ENCODE data around the gene PTPRJ.
"Not testable (repeated sequence)": the region's sequence is repeated elsewhere in the genome, so short reads cannot be mapped to it uniquely, and the experiment has no call there.

The PTPRJ gene

GRCh38 chr11:48168815-48169214 is 188.5 kb downstream of the PTPRJ start:
- no peak for DNase-seq

- DNase-seq: no peak
Observed at GRCh38 chr11:48169259-48169658, 188.9 kb downstream of the PTPRJ start.

GRCh38 chr11:48169717-48170116 is 189.4 kb downstream of the PTPRJ start:
- DNase-seq: no peak

- DNase-seq: peak; percentile 57
Observed at GRCh38 chr11:48170241-48171233, 190.2 kb downstream of the PTPRJ start.

DNA sequence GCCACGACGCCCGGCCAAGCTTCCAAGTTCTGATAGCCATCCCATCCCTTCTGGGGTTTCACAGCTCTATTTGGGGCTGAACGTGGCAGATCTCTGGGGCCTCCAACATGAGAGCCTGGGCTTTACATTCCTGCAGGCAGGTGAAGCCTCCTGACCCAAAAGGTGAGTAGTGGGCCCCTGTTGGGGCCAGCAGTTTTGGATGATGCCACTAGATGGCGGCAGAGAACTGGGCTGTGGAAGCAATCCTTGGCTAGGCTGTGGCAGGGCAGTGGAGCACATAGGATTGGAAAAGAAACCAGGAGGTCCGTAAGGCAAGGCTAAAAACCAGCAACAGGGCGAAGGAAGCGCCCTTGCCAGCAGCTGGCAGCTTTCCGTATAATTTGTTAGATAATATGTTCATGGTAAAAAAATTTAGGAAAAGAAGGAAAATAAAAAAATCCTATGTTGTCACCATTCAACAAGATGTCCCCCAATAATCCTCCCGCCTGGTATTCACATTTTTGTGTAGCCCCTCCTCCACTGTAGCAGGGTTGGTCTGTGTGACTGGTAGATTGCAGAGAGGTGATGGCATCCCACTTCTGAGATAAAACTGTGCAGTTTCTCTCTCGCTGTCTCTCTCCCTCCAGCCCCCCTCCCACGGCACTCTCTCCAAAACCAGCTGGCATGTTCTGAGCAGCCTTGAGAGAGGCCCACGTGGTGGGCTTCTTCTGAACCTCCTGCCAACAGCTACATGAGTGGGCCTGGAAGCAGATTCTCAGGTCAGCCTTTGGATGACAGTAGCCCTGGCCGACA is 192.7 kb downstream of the PTPRJ start:
- peak; percentile 60 for DNase-seq

DNA sequence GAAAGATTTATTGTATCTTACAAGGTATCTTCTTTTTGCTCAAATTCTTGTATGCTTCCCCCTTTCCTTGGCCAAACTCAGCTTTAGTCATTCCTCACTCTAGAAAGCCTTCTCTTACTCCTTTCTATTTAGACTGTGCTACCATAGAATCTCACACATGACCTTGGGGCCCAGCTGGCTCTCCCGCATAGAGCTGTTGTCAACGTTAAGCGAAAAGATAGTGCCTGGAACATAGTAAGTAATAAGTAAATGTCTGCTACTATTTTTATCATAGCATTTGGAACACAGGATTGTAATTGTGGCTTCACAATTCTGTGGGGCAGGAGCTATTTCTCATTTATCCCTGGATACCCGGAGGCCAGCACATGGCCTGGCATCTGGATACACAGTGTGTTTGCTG is 197.3 kb downstream of the PTPRJ start:
- no peak for DNase-seq

GRCh38 chr11:48180627-48181026 is 200.3 kb downstream of the PTPRJ start:
- DNase-seq: no peak

GRCh38 chr11:48182860-48183526 is 202.6 kb downstream of the PTPRJ start:
- no peak for DNase-seq

DNA sequence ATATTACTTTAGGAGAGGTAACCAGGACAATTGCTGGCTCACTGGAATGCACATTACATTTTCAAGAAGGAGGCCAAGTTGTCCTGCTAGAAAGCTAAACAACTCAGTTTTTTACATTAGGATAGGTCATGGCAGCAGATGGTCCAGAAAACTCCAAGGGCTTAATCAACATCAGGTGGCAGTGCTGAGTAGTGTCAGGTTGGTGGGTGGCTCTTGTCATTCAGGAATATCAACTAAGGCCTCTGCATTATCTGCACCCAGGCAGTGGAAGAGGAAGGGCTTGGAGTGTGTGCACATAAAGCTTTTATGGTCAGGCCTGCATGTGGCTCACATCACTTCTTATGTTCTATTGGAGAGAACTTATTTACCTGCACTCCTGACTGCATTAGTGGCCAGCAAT is 204.1 kb downstream of the PTPRJ start:
- DNase-seq: no peak

DNA sequence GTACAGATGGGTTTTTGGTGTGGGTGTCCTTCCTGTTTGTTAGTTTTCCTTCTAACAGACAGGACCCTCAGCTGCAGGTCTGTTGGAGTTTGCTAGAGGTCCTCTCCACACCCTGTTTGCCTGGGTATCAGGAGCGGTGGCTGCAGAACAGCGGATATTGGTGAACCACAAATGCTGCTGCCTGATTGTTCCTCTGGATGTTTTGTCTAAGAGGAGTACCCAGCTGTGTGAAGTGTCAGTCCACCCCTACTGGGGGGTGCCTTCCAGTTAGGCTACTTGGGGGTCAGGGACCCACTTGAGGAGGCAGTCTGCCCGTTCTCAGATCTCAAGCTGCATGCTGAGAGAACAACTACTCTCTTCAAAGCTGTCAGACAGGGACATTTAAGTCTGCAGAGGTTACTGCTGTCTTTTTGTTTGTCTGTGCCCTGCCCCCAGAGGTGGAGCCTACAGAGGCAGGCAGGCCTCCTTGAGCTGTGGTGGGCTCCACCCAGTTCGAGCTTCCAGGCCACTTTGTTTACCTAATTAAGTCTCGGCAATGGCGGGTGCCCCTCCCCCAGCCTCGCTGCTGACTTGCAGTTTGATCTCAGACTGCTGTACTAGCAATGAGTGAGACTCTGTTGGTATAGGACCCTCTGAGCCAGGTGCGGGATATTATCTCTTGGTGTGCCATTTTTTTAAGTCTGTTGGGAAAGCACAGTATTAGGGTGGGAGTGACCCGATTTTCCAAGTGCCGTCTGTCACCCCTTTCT is 210.7 kb downstream of the PTPRJ start:
- DNase-seq: not testable (repeated sequence)

DNA sequence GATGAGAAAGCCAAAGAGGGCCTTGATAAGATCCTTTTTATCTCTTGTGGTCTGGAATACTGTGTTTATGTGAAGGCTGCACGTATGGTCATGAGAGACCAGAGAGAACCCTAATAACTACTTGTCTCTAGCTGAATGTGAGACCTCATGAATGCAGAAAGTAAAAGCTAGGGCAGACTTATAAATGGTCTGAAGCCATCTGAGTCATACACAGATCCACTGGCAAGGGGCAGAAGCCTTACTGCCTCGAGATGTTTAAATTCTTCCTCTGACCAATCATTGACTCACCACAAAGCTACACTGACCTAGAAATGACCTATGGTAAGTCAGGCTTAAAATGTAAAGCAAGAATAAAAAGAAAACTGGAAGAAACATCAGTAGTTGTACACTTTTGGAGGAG is 213.5 kb downstream of the PTPRJ start:
- DNase-seq: peak; percentile 5

- DNase-seq: no peak
Observed at GRCh38 chr11:48207881-48208280, 227.5 kb downstream of the PTPRJ start.

GRCh38 chr11:48210052-48210451 is 229.7 kb downstream of the PTPRJ start:
- no peak for DNase-seq

GRCh38 chr11:48216510-48216909 is 236.2 kb downstream of the PTPRJ start, which contains the start of gene OR4B1:
OR4B1 (plus strand) TSS chr11:48216810; CDS start chr11:48216810, 0 bp downstream.
- no peak for DNase-seq

All from fibroblast of skin of abdomen (primary cell).